Natural killer cell treated with Interleukin-12 subunit alpha and Interleukin-12 subunit beta and Interleukin-15 and Interleukin-18, amount 100 ng/mL, for 72 hours (primary cell): ENCODE measurements around the gene KERA. TPM values are rescaled to one million over a fixed set of nuclear protein-coding genes. Genes with fewer than 3 reads are reported as not detected.
"Not testable (repeated sequence)": the region's sequence is repeated elsewhere in the genome, so short reads cannot be mapped to it uniquely, and the experiment has no call there.

Experiments used
- ATAC-seq, 2 donors: fragments of 150-1000 bp; cut with Tn5 transposase in 1 of 2; sonication (Bioruptor Pico), chemical (Tn5 transposase) in 1 of 2; 2 replicates each; pipeline ENCODE4 v1.10.0; 2021
- DNase-seq: peaks from one replicate; pipeline ENCODE4 v3.0.0; 2022; ENCODE audit warnings: low spot score
- H3K27ac Mint-ChIP-seq, 2 donors: 1 replicate in 1 of 2; 2 replicates in 1 of 2; pipeline ENCODE4 v1.8.0; 2022; ENCODE audit warnings: mixed read lengths in 2 of 2, mild to moderate bottlenecking in 1 of 2, moderate library complexity in 1 of 2
- H3K27me3 Mint-ChIP-seq, 2 donors: 1 replicate in 1 of 2; 2 replicates in 1 of 2; pipeline ENCODE4 v1.8.0; 2022; ENCODE audit warnings: mixed read lengths in 2 of 2
- H3K36me3 Mint-ChIP-seq: one replicate; pipeline ENCODE4 v1.8.0; 2022; ENCODE audit warnings: mixed read lengths
- H3K4me1 Mint-ChIP-seq, 2 donors: 1 replicate in 1 of 2; 2 replicates in 1 of 2; pipeline ENCODE4 v1.8.0; 2022; ENCODE audit warnings: low read depth in 2 of 2, mixed read lengths in 2 of 2, mild to moderate bottlenecking in 1 of 2
- H3K4me3 Mint-ChIP-seq: one replicate; pipeline ENCODE4 v1.8.0; 2022; ENCODE audit warnings: mixed read lengths
- H3K9me3 Mint-ChIP-seq: 2 replicates; pipeline ENCODE4 v1.8.0; 2022; ENCODE audit warnings: mixed read lengths
- total RNA-seq, 2 donors: library from RNA; stranded (reverse); gene quantifications; one replicate each; pipeline ENCODE4 v1.2.3, GENCODE V29; 2022

Gene KERA
- total RNA-seq, 2 donors from 2014 or later = not detected

DNA sequence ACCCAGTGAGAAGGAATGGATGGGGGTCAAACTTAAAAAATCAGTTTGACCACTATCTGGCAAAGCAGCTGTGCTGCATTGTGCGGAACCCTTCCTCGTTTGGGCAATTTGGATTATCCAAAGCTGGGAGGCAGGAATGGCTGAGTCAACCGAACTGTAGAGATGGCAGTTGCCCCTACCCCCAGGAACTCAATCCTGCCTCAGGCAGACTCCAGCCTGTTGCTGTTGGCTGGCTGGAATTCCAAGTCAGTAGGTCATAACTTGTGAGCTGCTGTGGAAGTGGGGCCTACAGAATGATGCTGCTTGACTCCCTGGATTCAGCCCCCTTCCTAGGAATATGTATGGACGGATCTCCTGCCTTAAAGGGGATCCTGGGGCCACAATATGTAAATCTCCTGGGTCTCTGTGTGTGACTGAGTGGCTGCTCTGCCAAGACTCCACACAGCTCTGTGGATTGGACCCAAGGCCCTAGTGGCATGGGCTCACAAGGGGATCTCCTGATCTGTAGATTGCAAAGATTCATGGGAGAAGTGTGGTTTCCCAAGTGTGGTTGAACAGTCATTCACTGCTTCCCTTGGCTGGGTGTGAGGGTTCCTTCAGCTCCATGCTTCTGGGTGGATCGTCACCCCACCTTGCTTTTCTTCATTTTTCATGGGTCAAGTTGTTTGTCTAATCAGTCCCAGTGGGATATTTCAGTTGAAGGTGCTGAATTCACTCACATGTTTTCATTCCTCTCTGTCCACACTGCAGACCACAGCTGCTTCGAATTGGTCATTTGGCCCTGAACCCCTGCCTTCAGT lies 34.3 kb upstream of the KERA start:
- Mint-ChIP-seq H3K4me3 (no peak overlapping the region), H3K27me3 (no peaks in the 10 kb centered on the region), H3K27ac (no peak overlapping the region), H3K9me3 (peaks cover 26% of the 10 kb centered on the region), H3K4me1 (no peaks in the 10 kb centered on the region), H3K36me3 (peaks cover 22% of the 10 kb centered on the region)
- ATAC-seq (no peak), DNase-seq (no peak)

DNA sequence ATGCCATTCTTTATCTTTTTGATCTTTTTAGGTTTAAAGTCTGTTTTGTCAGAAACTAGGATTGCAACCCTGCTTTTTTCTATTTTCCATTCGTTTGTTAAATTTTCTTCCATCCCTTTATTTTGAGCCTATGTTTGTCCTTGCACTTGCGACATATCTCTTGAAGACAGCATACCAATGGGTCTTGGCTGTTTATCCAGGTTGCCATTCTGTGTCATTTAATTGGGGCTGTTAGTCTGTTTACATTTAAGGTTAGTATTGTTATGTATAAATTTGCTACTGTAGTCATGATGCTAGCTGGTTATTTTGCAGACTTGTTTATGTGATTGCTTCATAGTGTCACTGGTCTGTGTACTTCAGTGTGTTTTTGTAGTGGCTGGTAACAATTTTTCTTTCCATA lies 32.1 kb upstream of the KERA start:
- not testable (repeated sequence) for H3K4me1 Mint-ChIP-seq, DNase-seq, H3K27ac Mint-ChIP-seq, H3K27me3 Mint-ChIP-seq, ATAC-seq, H3K4me3 Mint-ChIP-seq
- Mint-ChIP-seq H3K36me3 (peaks cover 22% of the 10 kb centered on the region), H3K9me3 (peaks cover 26% of the 10 kb centered on the region)

DNA sequence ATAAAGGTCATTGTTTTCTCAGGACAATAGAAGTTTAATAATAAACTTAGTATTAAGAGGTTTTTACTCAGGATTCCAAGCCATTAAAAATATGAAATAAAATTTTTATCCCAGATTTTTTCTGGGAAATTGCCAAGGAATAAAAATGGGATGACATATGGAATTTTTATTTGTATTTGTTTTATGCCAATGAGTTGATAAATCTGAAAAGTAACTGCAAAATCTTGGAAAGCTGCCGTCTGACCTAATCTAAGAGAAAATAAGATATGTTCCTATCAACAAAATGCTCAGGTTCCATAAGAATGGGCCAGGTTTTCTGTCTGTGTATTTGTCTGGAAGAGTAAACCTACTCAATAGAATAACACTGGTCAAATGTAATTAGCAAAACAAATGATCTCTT lies 22.2 kb upstream of the KERA start:
- Mint-ChIP-seq H3K27me3 (peaks cover 0 to 3% of the 10 kb centered on the region in 2 donors), H3K4me3 (no peak overlapping the region), H3K9me3 (no peaks in the 10 kb centered on the region), H3K27ac (no peak overlapping the region), H3K4me1 (no peaks in the 10 kb centered on the region), H3K36me3 (no peaks in the 10 kb centered on the region)
- DNase-seq (no peak), ATAC-seq (no peak)

DNA sequence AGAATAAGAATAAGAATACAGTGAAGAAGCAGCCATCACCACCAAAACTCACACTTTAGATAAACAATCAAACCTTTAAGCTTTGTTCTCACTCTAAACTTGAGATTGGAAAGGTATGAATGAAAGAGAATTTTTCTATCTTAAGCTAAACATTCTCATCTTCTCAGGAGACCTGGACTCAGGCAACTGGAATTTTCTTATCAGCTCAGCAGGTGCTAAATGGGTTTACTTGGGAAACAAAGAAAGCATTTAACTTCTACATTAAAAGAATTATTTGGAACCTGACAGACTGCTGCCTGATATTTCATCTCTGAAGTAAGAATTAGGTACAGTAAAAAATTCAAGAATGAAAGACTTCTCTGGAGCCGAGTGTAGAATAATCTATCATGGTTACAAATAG lies 20.7 kb upstream of the KERA start:
- Mint-ChIP-seq H3K36me3 (no peaks in the 10 kb centered on the region), H3K27ac (no peak overlapping the region), H3K27me3 (peaks cover 0 to 3% of the 10 kb centered on the region in 2 donors), H3K4me1 (no peaks in the 10 kb centered on the region), H3K9me3 (no peaks in the 10 kb centered on the region), H3K4me3 (no peak overlapping the region)
- DNase-seq (no peak), ATAC-seq (no peak)

DNA sequence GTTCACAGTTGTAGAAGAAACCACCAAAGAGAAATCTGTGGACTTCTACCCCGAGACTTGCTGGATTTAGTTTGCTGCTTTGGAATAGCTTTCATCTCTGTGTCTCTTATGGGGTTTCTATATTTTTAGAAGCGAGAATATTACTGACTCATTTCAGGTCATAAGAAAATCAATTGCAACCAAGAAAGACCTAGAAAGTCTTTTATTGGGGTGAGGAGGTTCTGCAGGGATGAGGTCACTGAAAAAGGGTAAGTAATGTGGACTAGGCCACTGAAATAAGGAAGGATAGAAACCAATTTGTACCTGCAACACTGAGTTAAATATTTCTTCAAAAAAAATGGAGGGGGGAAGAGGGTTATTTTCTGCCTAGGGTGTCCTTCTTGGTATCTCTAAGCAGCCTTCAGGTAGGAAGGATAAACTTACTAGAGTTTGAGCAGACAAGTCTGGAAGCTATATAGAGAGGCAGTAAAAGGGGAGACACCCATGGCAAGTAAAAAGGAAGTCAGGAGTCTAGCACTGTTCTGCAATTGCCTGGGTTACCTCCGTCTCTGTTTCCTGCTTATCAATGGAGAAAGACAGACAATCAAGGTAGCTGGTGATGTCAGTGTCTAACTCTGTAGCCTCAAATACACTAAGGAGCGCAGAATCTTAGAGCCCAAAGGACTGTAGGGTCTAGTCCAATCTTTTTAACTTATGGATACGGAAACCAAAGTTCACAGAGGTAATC lies 19.6 kb upstream of the KERA start:
- no peak overlapping the region for H3K27ac Mint-ChIP-seq
- DNase-seq (no peak), ATAC-seq (no peak)
- no peaks in the 10 kb centered on the region for H3K36me3 Mint-ChIP-seq
- no peaks in the 10 kb centered on the region for H3K9me3 Mint-ChIP-seq
- H3K4me1 Mint-ChIP-seq = no peaks in the 10 kb centered on the region
- no peak overlapping the region for H3K4me3 Mint-ChIP-seq
- H3K27me3 Mint-ChIP-seq = peaks cover 0 to 3% of the 10 kb centered on the region in 2 donors

DNA sequence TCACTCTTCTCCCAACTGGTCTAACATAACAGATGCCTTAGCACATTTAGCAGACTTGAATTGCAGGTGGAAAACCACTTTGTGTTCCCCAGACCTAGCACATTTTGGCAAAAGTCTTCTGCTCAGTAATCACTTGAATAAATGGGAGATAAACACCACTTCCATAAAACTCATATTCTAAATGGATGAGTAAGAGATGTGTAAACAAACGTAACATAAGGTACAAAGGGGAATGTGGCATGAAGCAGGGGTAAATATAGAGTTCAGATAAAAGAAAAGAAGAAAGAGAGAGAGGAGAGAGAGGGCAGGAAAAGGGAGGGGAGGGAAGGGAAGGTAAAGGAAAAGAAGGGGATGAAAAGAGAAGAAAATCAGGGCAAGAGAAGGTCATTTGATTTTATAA lies 17.0 kb upstream of the KERA start:
- Mint-ChIP-seq H3K27ac (no peak overlapping the region), H3K4me1 (no peaks in the 10 kb centered on the region), H3K36me3 (no peaks in the 10 kb centered on the region), H3K4me3 (no peak overlapping the region), H3K9me3 (no peaks in the 10 kb centered on the region), H3K27me3 (peaks cover 0 to 3% of the 10 kb centered on the region in 2 donors)
- DNase-seq (no peak), ATAC-seq (no peak)

DNA sequence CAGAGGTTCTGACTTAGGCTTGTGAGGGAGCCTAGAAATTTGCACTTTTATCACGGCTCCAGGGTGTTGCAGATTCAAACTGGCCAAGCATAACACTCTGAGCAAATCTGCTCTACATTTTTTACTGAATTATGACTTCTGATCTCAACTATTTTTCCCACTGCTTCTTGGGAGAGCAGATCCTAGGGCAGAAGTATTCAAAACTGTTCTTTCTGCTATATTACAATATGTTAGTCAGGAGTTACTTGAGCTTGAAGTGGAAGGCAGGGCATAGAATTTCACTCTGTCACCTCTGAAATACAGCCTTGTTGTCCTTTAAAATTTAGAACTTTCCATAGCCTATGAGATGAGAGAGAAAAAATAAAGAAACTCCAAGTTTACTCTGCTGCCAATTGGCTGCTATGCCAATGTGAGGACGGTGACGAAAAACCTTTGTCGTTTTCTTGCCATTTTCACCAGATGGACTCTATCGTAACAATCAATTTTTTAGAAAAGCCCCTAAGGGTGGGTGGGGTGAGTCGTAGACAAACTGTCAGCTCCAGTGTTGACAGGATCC lies 16.4 kb upstream of the KERA start:
- DNase-seq (no peak), ATAC-seq (no peak)
- Mint-ChIP-seq H3K27me3 (peaks cover 0 to 3% of the 10 kb centered on the region in 2 donors), H3K4me1 (no peaks in the 10 kb centered on the region), H3K9me3 (no peaks in the 10 kb centered on the region), H3K27ac (no peak overlapping the region), H3K36me3 (no peaks in the 10 kb centered on the region), H3K4me3 (no peak overlapping the region)

DNA sequence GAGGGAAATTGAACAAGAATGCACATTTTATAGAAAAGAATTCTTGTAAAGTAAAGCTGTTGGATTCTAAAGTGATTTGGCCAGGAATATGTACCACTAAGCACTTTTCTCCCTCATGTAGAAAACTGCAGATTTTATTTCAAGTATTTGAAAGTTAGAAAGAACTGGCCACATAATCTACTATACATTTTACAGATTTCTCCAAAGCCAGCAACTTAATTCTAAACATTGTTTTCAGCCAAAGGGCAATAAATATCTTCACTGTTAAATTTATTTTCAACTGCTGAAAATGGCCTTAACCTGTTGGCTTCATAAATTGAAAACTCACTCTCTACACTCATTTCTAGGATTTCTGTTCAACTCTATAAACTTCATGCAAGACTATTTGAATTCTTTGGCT lies 15.6 kb upstream of the KERA start:
- Mint-ChIP-seq H3K27me3 (peaks cover 0 to 3% of the 10 kb centered on the region in 2 donors), H3K4me1 (no peaks in the 10 kb centered on the region), H3K4me3 (no peak overlapping the region), H3K36me3 (no peaks in the 10 kb centered on the region), H3K9me3 (no peaks in the 10 kb centered on the region), H3K27ac (no peak overlapping the region)
- no peak for ATAC-seq
- no peak for DNase-seq

DNA sequence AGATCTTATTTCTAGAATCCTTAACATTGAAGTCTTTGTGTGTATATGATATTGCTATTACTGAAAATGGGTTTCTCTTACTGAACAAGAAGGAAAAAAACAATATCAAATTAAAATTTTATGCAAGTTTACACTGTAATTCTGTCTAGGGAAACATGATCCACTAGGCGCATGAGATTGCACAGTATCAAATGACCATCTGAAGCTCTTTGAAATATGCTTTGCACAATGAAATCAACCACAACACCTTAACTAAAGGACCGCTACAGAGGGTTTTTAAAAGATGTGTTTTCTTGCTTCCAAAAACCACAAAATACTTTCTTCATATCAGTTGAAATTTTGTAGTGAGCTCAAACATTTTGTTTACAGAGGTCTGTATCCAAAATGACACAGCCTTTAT lies 15.1 kb upstream of the KERA start:
- H3K4me3 Mint-ChIP-seq = no peak overlapping the region
- no peaks in the 10 kb centered on the region for H3K4me1 Mint-ChIP-seq
- H3K27ac Mint-ChIP-seq = no peak overlapping the region
- DNase-seq = no peak
- ATAC-seq = no peak
- no peaks in the 10 kb centered on the region for H3K36me3 Mint-ChIP-seq
- H3K27me3 Mint-ChIP-seq = no peaks in the 10 kb centered on the region
- H3K9me3 Mint-ChIP-seq = no peaks in the 10 kb centered on the region

DNA sequence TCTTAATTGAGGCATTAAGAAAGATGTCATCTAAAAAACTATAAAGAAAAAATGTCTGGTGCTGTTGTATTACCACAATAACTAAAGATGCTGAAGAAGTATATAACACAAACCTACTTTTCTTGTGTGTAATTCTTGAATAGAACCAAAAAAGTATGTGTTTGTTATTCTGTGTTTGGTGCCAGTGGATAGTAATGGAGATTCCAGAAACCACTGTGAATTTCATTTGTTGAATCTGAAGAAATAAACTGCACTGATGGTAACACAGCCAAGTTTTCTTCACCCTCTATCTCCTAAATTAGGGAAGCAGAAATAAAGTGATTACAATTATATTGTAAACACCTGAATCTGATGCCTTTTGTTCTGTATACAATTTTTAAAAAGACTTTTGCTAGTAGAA lies 13.1 kb upstream of the KERA start:
- no peak for DNase-seq
- Mint-ChIP-seq H3K27ac (no peak overlapping the region), H3K4me3 (no peak overlapping the region), H3K9me3 (no peaks in the 10 kb centered on the region), H3K36me3 (no peaks in the 10 kb centered on the region), H3K4me1 (no peaks in the 10 kb centered on the region), H3K27me3 (no peaks in the 10 kb centered on the region)
- no peak for ATAC-seq

DNA sequence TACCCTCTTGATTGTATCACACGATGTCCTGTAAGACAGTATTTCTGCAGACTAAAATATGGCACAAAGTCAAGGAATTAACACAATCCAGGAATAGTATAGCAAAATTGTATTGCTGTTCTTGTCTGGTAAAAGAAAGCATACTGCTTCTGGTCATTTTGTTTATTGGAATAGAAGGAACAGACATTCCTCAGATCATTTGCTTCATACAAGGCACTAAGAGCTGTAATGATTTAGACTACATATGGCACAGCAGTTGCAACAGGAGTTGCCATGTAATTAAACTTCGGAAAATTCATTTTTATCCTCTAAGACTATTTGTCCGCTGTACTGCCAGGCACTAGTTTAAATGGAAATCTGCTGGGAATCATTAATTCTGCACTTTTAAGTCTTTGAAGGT lies 7.6 kb upstream of the KERA start:
- Mint-ChIP-seq H3K36me3 (no peaks in the 10 kb centered on the region), H3K27me3 (no peaks in the 10 kb centered on the region), H3K4me1 (no peaks in the 10 kb centered on the region), H3K4me3 (no peak overlapping the region), H3K9me3 (no peaks in the 10 kb centered on the region), H3K27ac (no peak overlapping the region)
- ATAC-seq (no peak), DNase-seq (no peak)

DNA sequence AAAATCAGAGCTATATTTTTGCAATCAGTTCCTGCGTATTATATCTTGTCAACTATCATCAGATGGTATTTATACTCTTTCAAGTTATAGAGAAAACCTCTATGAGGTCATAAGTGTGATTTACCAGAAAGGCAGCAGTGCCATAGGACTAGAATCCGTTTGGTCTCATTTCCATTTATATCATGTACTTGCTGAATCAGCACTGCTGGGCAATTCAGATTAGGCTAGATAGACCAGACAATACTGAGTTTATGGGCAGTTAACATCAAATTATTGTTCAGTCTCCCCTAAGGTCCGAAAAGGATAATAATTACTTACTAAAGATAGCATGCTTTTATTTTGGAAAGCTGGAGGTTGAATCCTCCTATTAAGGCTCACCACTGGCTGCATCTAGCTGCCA lies 6.8 kb upstream of the KERA start:
- Mint-ChIP-seq H3K36me3 (no peaks in the 10 kb centered on the region), H3K4me3 (no peak overlapping the region)

DNA sequence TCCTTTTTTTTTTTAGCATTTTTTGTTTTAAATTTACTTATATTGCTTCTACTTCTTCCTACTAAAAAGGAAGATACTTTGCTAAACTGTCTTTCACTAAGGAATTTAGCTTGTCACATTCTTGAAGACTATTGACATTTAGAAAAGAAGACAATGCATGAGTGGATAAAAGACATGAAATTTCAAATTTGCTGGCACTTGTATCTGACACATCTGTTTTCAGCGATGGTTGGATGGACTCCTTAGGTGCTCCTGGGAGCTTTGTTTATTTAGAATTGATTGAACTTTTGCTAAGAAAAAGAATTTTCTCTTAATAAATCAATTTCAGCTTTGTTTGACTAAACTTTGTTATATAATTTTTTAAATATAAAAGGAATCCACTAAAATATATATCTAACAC lies 3.3 kb upstream of the KERA start:
- Mint-ChIP-seq H3K27me3 (no peaks in the 10 kb centered on the region), H3K4me1 (no peaks in the 10 kb centered on the region), H3K36me3 (no peaks in the 10 kb centered on the region), H3K9me3 (no peaks in the 10 kb centered on the region), H3K4me3 (no peak overlapping the region), H3K27ac (no peak overlapping the region)
- DNase-seq = no peak
- no peak for ATAC-seq

More for the DNA sequence above, 6.8 kb upstream of the KERA start:
- DNase-seq (no peak), ATAC-seq (no peak)
- Mint-ChIP-seq H3K9me3 (no peaks in the 10 kb centered on the region), H3K27me3 (no peaks in the 10 kb centered on the region), H3K4me1 (no peaks in the 10 kb centered on the region), H3K27ac (no peak overlapping the region)

DNA sequence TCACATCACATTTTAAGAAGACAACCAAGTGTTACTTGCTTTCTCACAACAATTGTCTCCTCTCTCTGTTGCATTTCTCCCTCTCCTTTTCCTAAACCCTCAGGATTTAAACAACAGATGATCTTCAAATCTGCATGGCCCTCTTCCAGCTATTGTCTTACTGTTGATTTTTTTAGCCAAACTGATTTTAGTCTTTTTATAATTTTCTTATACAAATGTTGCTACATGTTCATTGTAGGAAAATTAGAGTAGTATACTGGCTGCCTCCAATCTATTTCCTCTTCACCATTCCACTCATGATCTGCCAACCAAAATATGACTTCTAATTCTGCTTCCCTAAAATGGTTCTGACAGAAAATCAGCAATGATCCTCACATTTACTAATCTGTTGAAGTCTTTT lies 1.4 kb upstream of the KERA start:
- Mint-ChIP-seq H3K9me3 (no peaks in the 10 kb centered on the region), H3K36me3 (no peaks in the 10 kb centered on the region), H3K4me1 (no peaks in the 10 kb centered on the region), H3K27ac (no peak overlapping the region), H3K4me3 (no peak overlapping the region), H3K27me3 (no peaks in the 10 kb centered on the region)
- ATAC-seq (no peak), DNase-seq (no peak)
